GM12878 (cell line): ENCODE measurements around the gene NES. TPM values are rescaled to one million over a fixed set of nuclear protein-coding genes. Genes with fewer than 3 reads are reported as not detected.

Experiments
- ATAC-seq: fragments of 200-7000 bp; cut with Tn5 transposase; 3 replicates; pipeline ENCODE4 v1.9.1; 2020; ENCODE audit warnings: mild to moderate bottlenecking, moderate library complexity
- BruUV-seq: library from RNA; stranded (reverse); fragments of 400-500 nt; replicated peaks from 2 replicates; lab custom pipeline; 2021; lab: Mats Ljungman, UMichigan
- CTCF ChIA-PET: fragments of 300-600 bp; sonication (Branson Sonifier 250); formaldehyde crosslinking; extraction: SDS; loops from one replicate; lab custom pipeline; 2021; ENCODE audit warnings: inconsistent platforms; lab: Yijun Ruan, JAX
- POLR2A ChIA-PET: fragments of 350-600 bp; formaldehyde crosslinking; extraction: SDS; loops from one replicate; lab custom pipeline; 2021; ENCODE audit warnings: inconsistent platforms; lab: Charles Lee
- RAD21 ChIA-PET: fragments of 300-600 bp; sonication (Branson Sonifier 250); formaldehyde crosslinking; loops from one replicate; lab custom pipeline; 2023; ENCODE audit warnings: antibody characterized with exemption; ENCODE audit not compliant: unreplicated experiment; lab: Charles Lee
- SMC1A ChIA-PET: fragments of 300-600 bp; sonication (Branson Sonifier 250); formaldehyde crosslinking; loops from one replicate; lab custom pipeline; 2023; ENCODE audit not compliant: unreplicated experiment, uncharacterized antibody; lab: Charles Lee
- DNase-seq: peaks from one replicate; pipeline ENCODE4 v3.0.0-alpha.2; 2011; ENCODE audit warnings: low read depth, low spot score
- FAIRE-seq: peaks from 3 replicates; lab custom pipeline; 2011; peaks lifted over from hg19 to GRCh38; lab: Jason Lieb, UNC
- H2AFZ ChIP-seq: 2 replicates; pipeline ENCODE4 v1.6.0; 2011; ENCODE audit warnings: low read depth, low read length, control low read depth; ENCODE audit not compliant: control insufficient read depth
- H3K27ac ChIP-seq: 2 replicates; pipeline ENCODE4 v1.5.1; 2011; ENCODE audit warnings: control low read depth; ENCODE audit not compliant: control insufficient read depth, insufficient read depth
- H3K27me3 ChIP-seq, 2 experiments: replicated peaks in 1 of 2; 2 replicates each; pipeline versions ENCODE4 v1.6.0 to v1.6.1; 2011; ENCODE audit warnings: low read length in 1 of 2; ENCODE audit not compliant: control insufficient read depth in 2 of 2, insufficient read depth in 2 of 2
- H3K36me3 ChIP-seq, 2 experiments: 2 replicates each; pipeline ENCODE4 v1.5.1; 2011; ENCODE audit warnings: low read length in 1 of 2; ENCODE audit not compliant: control insufficient read depth in 2 of 2, insufficient read depth in 2 of 2
- H3K4me1 ChIP-seq: 2 replicates; pipeline ENCODE4 v1.6.1; 2011; ENCODE audit warnings: mild to moderate bottlenecking, low read length, moderate library complexity, mixed read lengths; ENCODE audit not compliant: control insufficient read depth, insufficient read depth
- H3K4me2 ChIP-seq: 2 replicates; pipeline ENCODE4 v1.6.0; 2011; ENCODE audit warnings: control low read depth; ENCODE audit not compliant: control insufficient read depth, insufficient read depth
- H3K4me3 ChIP-seq: fragments of 200-600 bp; sonication (generic); 2 replicates; pipeline ENCODE4 v1.5.1; 2016
- H3K79me2 ChIP-seq: 2 replicates; pipeline ENCODE4 v1.6.0; 2011; ENCODE audit warnings: low read length; ENCODE audit not compliant: control insufficient read depth, insufficient read depth
- H3K9ac ChIP-seq: 2 replicates; pipeline ENCODE4 v1.8.0; 2011; ENCODE audit warnings: low read length, control low read depth, mixed read lengths; ENCODE audit not compliant: control insufficient read depth, insufficient read depth
- H3K9me3 ChIP-seq: replicated peaks from 3 replicates; pipeline ENCODE4 v1.5.1; 2011; ENCODE audit warnings: mild to moderate bottlenecking, low read length; ENCODE audit not compliant: control insufficient read depth, insufficient read depth
- H4K20me1 ChIP-seq: 2 replicates; pipeline ENCODE4 v1.6.0; 2011; ENCODE audit not compliant: control insufficient read depth, insufficient read depth
- CHD4 ChIP-seq: fragments of 200-600 bp; sonication (generic); IDR thresholded peaks from 2 replicates; pipeline ENCODE4 v1.6.1; 2016; ENCODE audit warnings: mild to moderate bottlenecking
- CREB1 ChIP-seq: IDR thresholded peaks from 2 replicates; pipeline ENCODE4 v1.6.1; 2012; ENCODE audit warnings: low read depth, mild to moderate bottlenecking, inconsistent platforms
- EGR1 ChIP-seq, 2 experiments: IDR thresholded peaks; 1 replicate in 1 of 2; 2 replicates in 1 of 2; pipeline ENCODE4 v1.6.1; 2011 to 2012; ENCODE audit warnings: low read depth in 2 of 2, low read length in 2 of 2, borderline replicate concordance in 1 of 2, mild to moderate bottlenecking in 1 of 2, moderate library complexity in 1 of 2
- FOXM1 ChIP-seq: IDR thresholded peaks from 2 replicates; pipeline ENCODE4 v1.6.1; 2012; ENCODE audit warnings: low read depth, mild to moderate bottlenecking, inconsistent platforms, low read length, moderate library complexity
- GATAD2B ChIP-seq: fragments of 450-650 bp; conservative IDR thresholded peaks from 2 replicates; pipeline ENCODE4 v1.6.1; 2017; ENCODE audit warnings: low read depth, mild to moderate bottlenecking, moderate library complexity
- JUND ChIP-seq: IDR thresholded peaks from 2 replicates; pipeline ENCODE4 v1.6.1; 2012; ENCODE audit warnings: low read depth, mild to moderate bottlenecking, low read length, improper control_type of control experiment, moderate library complexity
- MTA3 ChIP-seq: IDR thresholded peaks from 2 replicates; pipeline ENCODE4 v1.6.1; 2012; ENCODE audit warnings: low read length, inconsistent platforms, borderline replicate concordance
- MXI1 ChIP-seq: fragments of 150-350 bp; IDR thresholded peaks from 2 replicates; pipeline ENCODE4 v1.6.1; 2011; ENCODE audit warnings: low read depth, mild to moderate bottlenecking, inconsistent platforms, low read length, improper control_type of control experiment
- NRF1 ChIP-seq: conservative IDR thresholded peaks from 2 replicates; pipeline ENCODE4 v1.6.1; 2011; ENCODE audit warnings: mild to moderate bottlenecking, low read depth, low read length, improper control_type of control experiment
- PML ChIP-seq: IDR thresholded peaks from 2 replicates; pipeline ENCODE4 v1.6.1; 2012; ENCODE audit warnings: low read length, inconsistent platforms
- POLR2A ChIP-seq: IDR thresholded peaks from 2 replicates; pipeline ENCODE4 v1.6.1; 2011; ENCODE audit warnings: low read depth, mild to moderate bottlenecking, low read length
- RBBP5 ChIP-seq: fragments of 200-600 bp; sonication (generic); conservative IDR thresholded peaks from 2 replicates; pipeline ENCODE4 v1.6.1; 2016
- SMC3 ChIP-seq: IDR thresholded peaks from 2 replicates; pipeline ENCODE4 v1.6.1; 2011; ENCODE audit warnings: low read length, improper control_type of control experiment, borderline replicate concordance
- YY1 ChIP-seq: IDR thresholded peaks from 2 replicates; pipeline ENCODE4 v1.6.1; 2011; ENCODE audit warnings: low read depth, mild to moderate bottlenecking, low read length
- WGBS: methylation state at CpG from one replicate; pipeline ENCODE4 v1.1.6; 2016; ENCODE audit warnings: low lambda C conversion rate; ENCODE audit not compliant: insufficient replicate concordance, insufficient coverage; ENCODE audit errors: missing lambda C conversion rate; 5-methylcytosine and 5-hydroxymethylcytosine counted together
- in situ Hi-C: fragments of 300-500 bp; cut with MboI; formaldehyde crosslinking; loops from 9 replicates; pipeline ENCODE4 v1.14.3; 2018; ENCODE audit warnings: mixed read lengths
- intact Hi-C: fragments of 100-400 bp; cut with micrococcal nuclease; formaldehyde crosslinking; loops from one replicate; pipeline ENCODE4 v1.14.2; 2022; ENCODE audit not compliant: unreplicated experiment
- polyA plus RNA-seq, 11 experiments: library from polyadenylated mRNA; depleted of rRNA in 4 of 11; unstranded in 6 of 11; stranded (reverse) in 5 of 11; fragments of >200 nt; fragmentation: Nextera tagmentation in 4 of 11; fragmentation: Illumina TruSeq in 1 of 11; extraction: Ambion mirVana in 4 of 11; extraction: Trizol in 1 of 11; gene quantifications; 1 replicate in 1 of 11; 2 replicates in 10 of 11; pipeline versions ENCODE4 v1.2.1 to v1.2.3, GENCODE V29; 2011 to 2016; ENCODE audit warnings: inconsistent platforms in 2 of 11, missing spikeins in 2 of 11, low read depth in 1 of 11
- total RNA-seq, 4 experiments: library from RNA; depleted of rRNA in 3 of 4; stranded (reverse); fragments of >200 nt in 3 of 4; fragmentation: Illumina TruSeq in 1 of 4; extraction: Trizol in 1 of 4; gene quantifications; 2 replicates each; pipeline versions ENCODE4 v1.2.1 to v1.2.3, GENCODE V29; 2013 to 2021
- TF ChIP-seq, protein P1 (sequence below), 3 experiments: IDR thresholded peaks in 2 of 3; conservative IDR thresholded peaks in 1 of 3; 2 replicates each; pipeline ENCODE4 v1.5.1; 2011; ENCODE audit warnings: low read depth in 3 of 3, low read length in 3 of 3, mild to moderate bottlenecking in 3 of 3, control low read depth in 2 of 3, moderate library complexity in 2 of 3, inconsistent platforms in 1 of 3, mixed read lengths in 1 of 3; ENCODE audit not compliant: control insufficient read depth in 2 of 3, insufficient read depth in 1 of 3; ENCODE audit errors: extremely low read depth in 1 of 3
- TF ChIP-seq, protein P2 (sequence below): fragments of 450-650 bp; IDR thresholded peaks from 2 replicates; pipeline ENCODE4 v1.6.1; 2017; ENCODE audit warnings: mild to moderate bottlenecking, moderate library complexity
- TF ChIP-seq, protein P3 (sequence below): IDR thresholded peaks from 2 replicates; pipeline ENCODE4 v1.6.1; 2011; ENCODE audit warnings: low read depth, mild to moderate bottlenecking, low read length, moderate library complexity, borderline replicate concordance; ENCODE audit errors: extremely low read depth

NES gene
- total and polyA plus RNA-seq, 10 of the 15 experiments (the other 5 are each of a cell fraction or from before 2014, with no cell fraction given): under 0.01 to 0.15 (median 0.02) TPM; not detected in 4

DNA sequence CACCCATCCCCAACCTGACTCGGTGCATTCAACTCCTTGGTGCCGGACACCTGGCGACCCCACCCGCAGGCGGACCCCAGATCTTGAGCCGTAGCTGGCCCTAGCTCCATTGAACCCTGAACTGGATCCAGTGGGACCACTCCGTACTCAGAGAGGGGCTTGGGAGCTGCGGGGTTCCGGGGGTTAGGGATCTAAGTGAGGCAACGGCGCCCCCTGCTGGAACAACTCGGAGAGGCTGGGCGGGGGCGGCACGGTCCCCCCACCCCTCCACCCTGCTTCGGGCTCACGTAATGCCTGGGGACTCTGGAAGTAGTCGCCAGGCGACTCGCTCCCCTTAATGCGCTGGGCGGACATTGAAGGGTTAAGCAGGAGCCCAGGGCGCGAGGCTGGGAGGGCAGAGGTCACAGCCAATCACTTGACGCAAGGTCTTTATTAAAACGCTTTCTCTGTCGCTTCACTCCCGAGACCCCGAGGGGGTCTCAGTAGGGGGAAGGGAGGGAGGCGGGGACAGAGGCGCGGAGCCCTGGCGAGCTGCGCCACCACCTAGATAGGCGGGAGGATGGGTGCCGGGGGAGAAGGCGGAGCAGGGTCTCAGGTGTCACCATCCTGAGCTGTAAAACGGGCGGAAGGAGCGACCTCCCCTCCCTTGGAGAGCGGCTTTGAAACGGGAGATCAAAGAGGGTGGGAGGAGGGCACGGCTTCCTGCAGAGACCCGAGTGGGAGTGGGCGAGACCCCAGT is 28.9 kb upstream of the NES start:
- ChIA-PET POLR2A (interaction anchor here (0.6 to 1.4 kb wide), 3 partner anchors 17 to 88 kb away, joined by 3 to 5 read pairs (median 4); partner anchors contain the start of genes ISG20L2 and METTL25B), CTCF (interaction anchor here (0.6 to 9.5 kb wide), 25 partner anchors 10 to 183 kb away, joined by 3 to 157 read pairs (median 4); partner anchors contain the start of genes GPATCH4, HAPLN2, INSRR and ISG20L2), SMC1A (interaction anchor here (1.5 to 2.4 kb wide), 3 partner anchors 17 to 22 kb away, joined by 7 to 11 read pairs (median 7); no protein-coding TSS in a partner anchor), RAD21 (interaction anchor here (1.5 to 3.6 kb wide), 5 partner anchors 9 to 82 kb away, joined by 4 to 28 read pairs (median 15); no protein-coding TSS in a partner anchor)
- Histone ChIP-seq H4K20me1 (no peaks in the 10 kb centered on the region; the same call in 1 of the 2 replicates), H3K36me3 (no peaks in the 10 kb centered on the region; a peak in 1 of 4 replicates), H2AFZ (peak overlapping the region; percentile 44), H3K27me3 (peaks cover 10 to 15% of the 10 kb centered on the region in 2 experiments), H3K79me2 (no peaks in the 10 kb centered on the region), H3K4me3 (peak overlapping the region; percentile 35; the same call in 1 of the 2 replicates), H3K9ac (no peak overlapping the region), H3K9me3 (no peaks in the 10 kb centered on the region), H3K27ac (no peak overlapping the region), H3K4me1 (peaks cover 6% of the 10 kb centered on the region), H3K4me2 (peak overlapping the region; percentile 90)
- FAIRE-seq (no peak), DNase-seq (no peak), ATAC-seq (peak; percentile 81)
- BruUV-seq: no TSS peak
- in situ Hi-C loops: no loop called here
- intact Hi-C loops: no loop called here
- 2% methylated on average over 43 of the region's 45 CpGs for WGBS
- TF ChIP-seq, protein P1, sequence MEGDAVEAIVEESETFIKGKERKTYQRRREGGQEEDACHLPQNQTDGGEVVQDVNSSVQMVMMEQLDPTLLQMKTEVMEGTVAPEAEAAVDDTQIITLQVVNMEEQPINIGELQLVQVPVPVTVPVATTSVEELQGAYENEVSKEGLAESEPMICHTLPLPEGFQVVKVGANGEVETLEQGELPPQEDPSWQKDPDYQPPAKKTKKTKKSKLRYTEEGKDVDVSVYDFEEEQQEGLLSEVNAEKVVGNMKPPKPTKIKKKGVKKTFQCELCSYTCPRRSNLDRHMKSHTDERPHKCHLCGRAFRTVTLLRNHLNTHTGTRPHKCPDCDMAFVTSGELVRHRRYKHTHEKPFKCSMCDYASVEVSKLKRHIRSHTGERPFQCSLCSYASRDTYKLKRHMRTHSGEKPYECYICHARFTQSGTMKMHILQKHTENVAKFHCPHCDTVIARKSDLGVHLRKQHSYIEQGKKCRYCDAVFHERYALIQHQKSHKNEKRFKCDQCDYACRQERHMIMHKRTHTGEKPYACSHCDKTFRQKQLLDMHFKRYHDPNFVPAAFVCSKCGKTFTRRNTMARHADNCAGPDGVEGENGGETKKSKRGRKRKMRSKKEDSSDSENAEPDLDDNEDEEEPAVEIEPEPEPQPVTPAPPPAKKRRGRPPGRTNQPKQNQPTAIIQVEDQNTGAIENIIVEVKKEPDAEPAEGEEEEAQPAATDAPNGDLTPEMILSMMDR (IDR thresholded peaks at IDR 0.05 in 2 of 3, conservative IDR thresholded peaks at IDR 0.05 in 1 of 3; ENCODE audit: control insufficient read depth in 2 of 3, extremely low read depth in 1 of 3, insufficient read depth in 1 of 3, low read depth in 3 of 3, low read length in 3 of 3): peak; percentile 60 to 74 (median 67)
- TF ChIP-seq PML (no peak), FOXM1 (no peak), CHD4 (no peak), YY1 (no peak; the same call in 1 of the 2 replicates), SMC3 (peak; percentile 25; the same call in 1 of the 2 replicates), MTA3 (no peak), RBBP5 (no peak), JUND (no peak), POLR2A (peak; percentile 11; the same call in 1 of the 2 replicates), GATAD2B (no peak; the same call in 1 of the 2 replicates), EGR1 (IDR thresholded peaks at IDR 0.05; ENCODE audit: borderline replicate concordance in 1 of 2, low read depth in 2 of 2, low read length in 2 of 2) (peak in 1 of 2 experiments; percentile 98; a peak in 2 of 3 replicates), NRF1 (no peak), CREB1 (0 out of 2 replicates have a peak, but pooled peaks have one; percentile 33), MXI1 (no peak)
- TF ChIP-seq, protein P2, sequence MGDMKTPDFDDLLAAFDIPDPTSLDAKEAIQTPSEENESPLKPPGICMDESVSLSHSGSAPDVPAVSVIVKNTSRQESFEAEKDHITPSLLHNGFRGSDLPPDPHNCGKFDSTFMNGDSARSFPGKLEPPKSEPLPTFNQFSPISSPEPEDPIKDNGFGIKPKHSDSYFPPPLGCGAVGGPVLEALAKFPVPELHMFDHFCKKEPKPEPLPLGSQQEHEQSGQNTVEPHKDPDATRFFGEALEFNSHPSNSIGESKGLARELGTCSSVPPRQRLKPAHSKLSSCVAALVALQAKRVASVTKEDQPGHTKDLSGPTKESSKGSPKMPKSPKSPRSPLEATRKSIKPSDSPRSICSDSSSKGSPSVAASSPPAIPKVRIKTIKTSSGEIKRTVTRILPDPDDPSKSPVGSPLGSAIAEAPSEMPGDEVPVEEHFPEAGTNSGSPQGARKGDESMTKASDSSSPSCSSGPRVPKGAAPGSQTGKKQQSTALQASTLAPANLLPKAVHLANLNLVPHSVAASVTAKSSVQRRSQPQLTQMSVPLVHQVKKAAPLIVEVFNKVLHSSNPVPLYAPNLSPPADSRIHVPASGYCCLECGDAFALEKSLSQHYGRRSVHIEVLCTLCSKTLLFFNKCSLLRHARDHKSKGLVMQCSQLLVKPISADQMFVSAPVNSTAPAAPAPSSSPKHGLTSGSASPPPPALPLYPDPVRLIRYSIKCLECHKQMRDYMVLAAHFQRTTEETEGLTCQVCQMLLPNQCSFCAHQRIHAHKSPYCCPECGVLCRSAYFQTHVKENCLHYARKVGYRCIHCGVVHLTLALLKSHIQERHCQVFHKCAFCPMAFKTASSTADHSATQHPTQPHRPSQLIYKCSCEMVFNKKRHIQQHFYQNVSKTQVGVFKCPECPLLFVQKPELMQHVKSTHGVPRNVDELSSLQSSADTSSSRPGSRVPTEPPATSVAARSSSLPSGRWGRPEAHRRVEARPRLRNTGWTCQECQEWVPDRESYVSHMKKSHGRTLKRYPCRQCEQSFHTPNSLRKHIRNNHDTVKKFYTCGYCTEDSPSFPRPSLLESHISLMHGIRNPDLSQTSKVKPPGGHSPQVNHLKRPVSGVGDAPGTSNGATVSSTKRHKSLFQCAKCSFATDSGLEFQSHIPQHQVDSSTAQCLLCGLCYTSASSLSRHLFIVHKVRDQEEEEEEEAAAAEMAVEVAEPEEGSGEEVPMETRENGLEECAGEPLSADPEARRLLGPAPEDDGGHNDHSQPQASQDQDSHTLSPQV: no peak
- TF ChIP-seq, protein P3, sequence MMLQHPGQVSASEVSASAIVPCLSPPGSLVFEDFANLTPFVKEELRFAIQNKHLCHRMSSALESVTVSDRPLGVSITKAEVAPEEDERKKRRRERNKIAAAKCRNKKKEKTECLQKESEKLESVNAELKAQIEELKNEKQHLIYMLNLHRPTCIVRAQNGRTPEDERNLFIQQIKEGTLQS: no peak
